ENCODE data around the gene CMA1. TPM values are rescaled to one million over a fixed set of nuclear protein-coding genes. Genes with fewer than 3 reads are reported as not detected.
A peak's percentile ranks its signal among the peaks of the same experiment; 100 is the strongest.
"Not testable (repeated sequence)": the region's sequence is repeated elsewhere in the genome, so short reads cannot be mapped to it uniquely, and the experiment has no call there.

The CMA1 gene
- total RNA-seq: not detected

GRCh38 chr14:24508155-24508840 lies at the start of gene CMA1:
TSS of gene CMA1 (minus strand) at chr14:24508265. CDS start at chr14:24508235, 30 bp downstream.
- DNase-seq (ENCODE audit: low spot score): no peak
- no peak for ATAC-seq

- DNase-seq (ENCODE audit: low spot score) (no peak), ATAC-seq (no peak)
Observed at GRCh38 chr14:24556756-24557155, 48.7 kb upstream of the CMA1 start.

GRCh38 chr14:24549064-24549463 lies 41.0 kb upstream of the CMA1 start:
- DNase-seq (ENCODE audit: low spot score); ATAC-seq: not testable (repeated sequence)

- no peak for DNase-seq (ENCODE audit: low spot score)
- ATAC-seq: no peak
Observed at GRCh38 chr14:24542346-24542936, 34.4 kb upstream of the CMA1 start.

- no peak for DNase-seq (ENCODE audit: low spot score)
- ATAC-seq: no peak
Observed at GRCh38 chr14:24535737-24536136, 27.7 kb upstream of the CMA1 start.

GRCh38 chr14:24534286-24534685 lies 26.2 kb upstream of the CMA1 start:
- DNase-seq (ENCODE audit: low spot score): no peak
- ATAC-seq: no peak

GRCh38 chr14:24525877-24526620 lies 18.0 kb upstream of the CMA1 start:
- not testable (repeated sequence) for ATAC-seq

GRCh38 chr14:24518851-24519250 lies 10.8 kb upstream of the CMA1 start:
- no peak for DNase-seq (ENCODE audit: low spot score)
- no peak for ATAC-seq

More at GRCh38 chr14:24525877-24526620, 18.0 kb upstream of the CMA1 start:
- not testable (repeated sequence) for DNase-seq (ENCODE audit: low spot score)

GRCh38 chr14:24514209-24514608 lies 6.1 kb upstream of the CMA1 start:
- no peak for ATAC-seq
- no peak for DNase-seq (ENCODE audit: low spot score)

GRCh38 chr14:24513009-24513408 lies 4.9 kb upstream of the CMA1 start:
- DNase-seq (ENCODE audit: low spot score): no peak
- no peak for ATAC-seq

GRCh38 chr14:24506443-24506842 lies 1.6 kb downstream of the CMA1 start:
- DNase-seq (ENCODE audit: low spot score) (no peak), ATAC-seq (no peak)

GRCh38 chr14:24504425-24504950 lies 3.6 kb downstream of the CMA1 start:
- ATAC-seq (no peak), DNase-seq (ENCODE audit: low spot score) (no peak)

- not testable (repeated sequence) for ATAC-seq; DNase-seq (ENCODE audit: low spot score)
Observed at GRCh38 chr14:24491586-24492408, 16.3 kb downstream of the CMA1 start.

- DNase-seq (ENCODE audit: low spot score) (no peak), ATAC-seq (no peak)
Observed at GRCh38 chr14:24483604-24484252, 24.3 kb downstream of the CMA1 start.

- not testable (repeated sequence) for ATAC-seq; DNase-seq (ENCODE audit: low spot score)
Observed at GRCh38 chr14:24482699-24483303, 25.3 kb downstream of the CMA1 start.

- DNase-seq (ENCODE audit: low spot score) (no peak), ATAC-seq (peak; percentile 65)
Observed at GRCh38 chr14:24481622-24482324, 26.3 kb downstream of the CMA1 start.

- ATAC-seq; DNase-seq (ENCODE audit: low spot score): not testable (repeated sequence)
Observed at GRCh38 chr14:24479999-24480398, 28.1 kb downstream of the CMA1 start.

- no peak for DNase-seq (ENCODE audit: low spot score)
- no peak for ATAC-seq
Observed at GRCh38 chr14:24475261-24475660, 32.8 kb downstream of the CMA1 start.

GRCh38 chr14:24473211-24473610 lies 34.9 kb downstream of the CMA1 start:
- DNase-seq (ENCODE audit: low spot score): no peak

More at GRCh38 chr14:24473211-24473610, 34.9 kb downstream of the CMA1 start:
- ATAC-seq: no peak

Measured in left lobe of liver (tissue), 2 donors.